ENCODE measurements around the gene OTULIN.

OTULIN gene

DNA sequence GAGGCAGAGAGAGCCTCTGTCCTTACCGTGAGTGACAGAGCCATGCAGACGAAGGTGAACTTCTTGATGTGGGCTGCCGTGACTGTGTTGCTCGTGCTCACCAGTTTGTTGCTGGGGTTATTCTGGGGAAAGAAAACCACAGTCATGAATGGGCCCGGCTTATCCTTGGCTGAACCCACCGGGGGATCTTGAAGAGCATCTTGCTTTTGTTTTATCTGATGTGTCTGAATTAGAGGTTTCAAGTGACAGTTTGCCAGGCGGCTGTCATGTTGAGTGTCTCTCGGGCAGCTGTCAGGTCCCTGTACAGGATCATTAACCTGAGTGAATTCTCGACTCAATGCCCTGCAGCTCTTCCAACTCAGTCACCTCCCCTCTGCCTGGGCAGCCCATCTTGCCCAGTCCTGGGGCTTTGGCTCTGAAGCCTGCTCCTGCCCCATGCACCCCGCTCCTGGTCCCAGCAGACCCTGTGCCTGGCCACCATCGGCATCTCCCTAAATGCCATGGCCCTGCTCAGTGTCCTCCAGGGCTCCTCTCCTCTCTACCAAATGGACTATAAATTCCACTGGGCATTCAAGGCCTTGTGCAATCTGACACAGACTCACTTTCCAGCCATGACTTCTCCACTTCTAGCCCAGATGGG is 77.4 kb downstream of the OTULIN start:
- POLR2A ChIA-PET = no interaction called here

GRCh38 chr5:14742498-14742897 is 78.0 kb downstream of the OTULIN start:
- Histone ChIP-seq H3K27ac (ENCODE audit: extremely low read depth, low read depth, low read length) (no peak overlapping the region), H3K9me3 (ENCODE audit: control insufficient read depth, insufficient read depth, low read depth, low read length) (no peaks in the 10 kb centered on the region), H3K4me1 (ENCODE audit: control insufficient read depth, insufficient read depth, low read length) (no peaks in the 10 kb centered on the region), H3K36me3 (ENCODE audit: control insufficient read depth in 2 of 2, insufficient read depth in 1 of 2, low read length in 2 of 2) (peaks cover 0 to 22% of the 10 kb centered on the region in 2 experiments), H3K4me3 (ENCODE audit: low read depth, low read length) (no peak overlapping the region)
- TF ChIP-seq ZNF473 (tag by site-specific recombination; IDR thresholded peaks at IDR 0.05) (no peak), ZFP69B (tag by site-specific recombination; IDR thresholded peaks at IDR 0.05) (no peak), ZNF514 (tag by site-specific recombination; IDR thresholded peaks at IDR 0.05) (no peak), ZNF843 (tag by site-specific recombination; IDR thresholded peaks at IDR 0.05) (no peak), KLF9 (tag by site-specific recombination; IDR thresholded peaks at IDR 0.05; ENCODE audit: low read depth) (no peak), ZNF16 (tag by site-specific recombination; IDR thresholded peaks at IDR 0.05; ENCODE audit: low read depth) (no peak), ZBTB44 (tag by site-specific recombination; IDR thresholded peaks at IDR 0.05) (no peak), ZNF19 (tag by site-specific recombination; IDR thresholded peaks at IDR 0.05; ENCODE audit: low read depth) (no peak), KLF7 (tag by site-specific recombination; IDR thresholded peaks at IDR 0.05; ENCODE audit: borderline replicate concordance) (no peak), ZNF623 (tag by site-specific recombination; IDR thresholded peaks at IDR 0.05) (no peak), ZNF391 (tag by site-specific recombination; IDR thresholded peaks at IDR 0.05; ENCODE audit: borderline replicate concordance, low read depth) (no peak), FEZF1 (tag by site-specific recombination; IDR thresholded peaks at IDR 0.05) (no peak), ZNF692 (tag by site-specific recombination; IDR thresholded peaks at IDR 0.05) (no peak)
- TF ChIP-seq, protein P1, sequence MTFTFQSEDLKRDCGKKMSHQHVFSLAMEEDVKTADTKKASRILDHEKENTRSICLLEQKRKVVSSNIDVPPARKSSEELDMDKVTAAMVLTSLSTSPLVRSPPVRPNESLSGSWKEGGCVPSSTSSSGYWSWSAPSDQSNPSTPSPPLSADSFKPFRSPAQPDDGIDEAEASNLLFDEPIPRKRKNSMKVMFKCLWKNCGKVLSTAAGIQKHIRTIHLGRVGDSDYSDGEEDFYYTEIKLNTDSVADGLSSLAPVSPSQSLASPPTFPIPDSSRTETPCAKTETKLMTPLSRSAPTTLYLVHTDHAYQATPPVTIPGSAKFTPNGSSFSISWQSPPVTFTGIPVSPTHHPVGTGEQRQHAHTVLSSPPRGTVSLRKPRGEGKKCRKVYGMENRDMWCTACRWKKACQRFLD (tag by site-specific recombination; IDR thresholded peaks at IDR 0.05) = no peak
- TF ChIP-seq, protein P2, sequence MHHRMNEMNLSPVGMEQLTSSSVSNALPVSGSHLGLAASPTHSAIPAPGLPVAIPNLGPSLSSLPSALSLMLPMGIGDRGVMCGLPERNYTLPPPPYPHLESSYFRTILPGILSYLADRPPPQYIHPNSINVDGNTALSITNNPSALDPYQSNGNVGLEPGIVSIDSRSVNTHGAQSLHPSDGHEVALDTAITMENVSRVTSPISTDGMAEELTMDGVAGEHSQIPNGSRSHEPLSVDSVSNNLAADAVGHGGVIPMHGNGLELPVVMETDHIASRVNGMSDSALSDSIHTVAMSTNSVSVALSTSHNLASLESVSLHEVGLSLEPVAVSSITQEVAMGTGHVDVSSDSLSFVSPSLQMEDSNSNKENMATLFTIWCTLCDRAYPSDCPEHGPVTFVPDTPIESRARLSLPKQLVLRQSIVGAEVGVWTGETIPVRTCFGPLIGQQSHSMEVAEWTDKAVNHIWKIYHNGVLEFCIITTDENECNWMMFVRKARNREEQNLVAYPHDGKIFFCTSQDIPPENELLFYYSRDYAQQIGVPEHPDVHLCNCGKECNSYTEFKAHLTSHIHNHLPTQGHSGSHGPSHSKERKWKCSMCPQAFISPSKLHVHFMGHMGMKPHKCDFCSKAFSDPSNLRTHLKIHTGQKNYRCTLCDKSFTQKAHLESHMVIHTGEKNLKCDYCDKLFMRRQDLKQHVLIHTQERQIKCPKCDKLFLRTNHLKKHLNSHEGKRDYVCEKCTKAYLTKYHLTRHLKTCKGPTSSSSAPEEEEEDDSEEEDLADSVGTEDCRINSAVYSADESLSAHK (tag by site-specific recombination; IDR thresholded peaks at IDR 0.05) = no peak
- TF ChIP-seq, protein P3, sequence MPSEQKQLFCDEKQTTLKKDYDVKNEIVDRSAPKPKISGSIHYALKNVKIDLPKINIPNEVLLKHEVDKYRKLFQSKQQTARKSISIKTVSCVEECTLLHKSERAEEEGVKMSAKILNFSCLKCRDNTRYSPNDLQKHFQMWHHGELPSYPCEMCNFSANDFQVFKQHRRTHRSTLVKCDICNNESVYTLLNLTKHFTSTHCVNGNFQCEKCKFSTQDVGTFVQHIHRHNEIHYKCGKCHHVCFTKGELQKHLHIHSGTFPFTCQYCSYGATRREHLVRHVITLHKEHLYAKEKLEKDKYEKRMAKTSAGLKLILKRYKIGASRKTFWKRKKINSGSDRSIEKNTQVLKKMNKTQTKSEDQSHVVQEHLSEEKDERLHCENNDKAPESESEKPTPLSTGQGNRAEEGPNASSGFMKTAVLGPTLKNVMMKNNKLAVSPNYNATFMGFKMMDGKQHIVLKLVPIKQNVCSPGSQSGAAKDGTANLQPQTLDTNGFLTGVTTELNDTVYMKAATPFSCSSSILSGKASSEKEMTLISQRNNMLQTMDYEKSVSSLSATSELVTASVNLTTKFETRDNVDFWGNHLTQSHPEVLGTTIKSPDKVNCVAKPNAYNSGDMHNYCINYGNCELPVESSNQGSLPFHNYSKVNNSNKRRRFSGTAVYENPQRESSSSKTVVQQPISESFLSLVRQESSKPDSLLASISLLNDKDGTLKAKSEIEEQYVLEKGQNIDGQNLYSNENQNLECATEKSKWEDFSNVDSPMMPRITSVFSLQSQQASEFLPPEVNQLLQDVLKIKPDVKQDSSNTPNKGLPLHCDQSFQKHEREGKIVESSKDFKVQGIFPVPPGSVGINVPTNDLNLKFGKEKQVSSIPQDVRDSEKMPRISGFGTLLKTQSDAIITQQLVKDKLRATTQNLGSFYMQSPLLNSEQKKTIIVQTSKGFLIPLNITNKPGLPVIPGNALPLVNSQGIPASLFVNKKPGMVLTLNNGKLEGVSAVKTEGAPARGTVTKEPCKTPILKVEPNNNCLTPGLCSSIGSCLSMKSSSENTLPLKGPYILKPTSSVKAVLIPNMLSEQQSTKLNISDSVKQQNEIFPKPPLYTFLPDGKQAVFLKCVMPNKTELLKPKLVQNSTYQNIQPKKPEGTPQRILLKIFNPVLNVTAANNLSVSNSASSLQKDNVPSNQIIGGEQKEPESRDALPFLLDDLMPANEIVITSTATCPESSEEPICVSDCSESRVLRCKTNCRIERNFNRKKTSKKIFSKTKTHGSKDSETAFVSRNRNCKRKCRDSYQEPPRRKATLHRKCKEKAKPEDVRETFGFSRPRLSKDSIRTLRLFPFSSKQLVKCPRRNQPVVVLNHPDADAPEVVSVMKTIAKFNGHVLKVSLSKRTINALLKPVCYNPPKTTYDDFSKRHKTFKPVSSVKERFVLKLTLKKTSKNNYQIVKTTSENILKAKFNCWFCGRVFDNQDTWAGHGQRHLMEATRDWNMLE (tag by site-specific recombination; conservative IDR thresholded peaks at IDR 0.05; ENCODE audit: low read depth) = no peak
- TF ChIP-seq, protein P4, sequence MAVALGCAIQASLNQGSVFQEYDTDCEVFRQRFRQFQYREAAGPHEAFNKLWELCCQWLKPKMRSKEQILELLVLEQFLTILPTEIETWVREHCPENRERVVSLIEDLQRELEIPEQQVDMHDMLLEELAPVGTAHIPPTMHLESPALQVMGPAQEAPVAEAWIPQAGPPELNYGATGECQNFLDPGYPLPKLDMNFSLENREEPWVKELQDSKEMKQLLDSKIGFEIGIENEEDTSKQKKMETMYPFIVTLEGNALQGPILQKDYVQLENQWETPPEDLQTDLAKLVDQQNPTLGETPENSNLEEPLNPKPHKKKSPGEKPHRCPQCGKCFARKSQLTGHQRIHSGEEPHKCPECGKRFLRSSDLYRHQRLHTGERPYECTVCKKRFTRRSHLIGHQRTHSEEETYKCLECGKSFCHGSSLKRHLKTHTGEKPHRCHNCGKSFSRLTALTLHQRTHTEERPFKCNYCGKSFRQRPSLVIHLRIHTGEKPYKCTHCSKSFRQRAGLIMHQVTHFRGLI (tag by site-specific recombination; IDR thresholded peaks at IDR 0.05) = no peak
- POLR2A ChIA-PET = no interaction called here
- CTCF ChIA-PET = interaction anchor here (0.7 kb wide), 1 partner anchor 261 kb away, joined by 3 read pairs; no protein-coding TSS in a partner anchor

More for the DNA sequence above, 77.4 kb downstream of the OTULIN start:
- TF ChIP-seq, protein P5, sequence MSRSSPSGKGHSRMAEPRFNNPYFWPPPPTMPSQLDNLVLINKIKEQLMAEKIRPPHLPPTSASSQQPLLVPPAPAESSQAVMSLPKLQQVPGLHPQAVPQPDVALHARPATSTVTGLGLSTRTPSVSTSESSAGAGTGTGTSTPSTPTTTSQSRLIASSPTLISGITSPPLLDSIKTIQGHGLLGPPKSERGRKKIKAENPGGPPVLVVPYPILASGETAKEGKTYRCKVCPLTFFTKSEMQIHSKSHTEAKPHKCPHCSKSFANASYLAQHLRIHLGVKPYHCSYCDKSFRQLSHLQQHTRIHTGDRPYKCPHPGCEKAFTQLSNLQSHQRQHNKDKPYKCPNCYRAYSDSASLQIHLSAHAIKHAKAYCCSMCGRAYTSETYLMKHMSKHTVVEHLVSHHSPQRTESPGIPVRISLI (tag by site-specific recombination; IDR thresholded peaks at IDR 0.05) = no peak
- TF ChIP-seq ZNF707 (tag by site-specific recombination; IDR thresholded peaks at IDR 0.05) (peak; percentile 76), ZNF341 (tag by site-specific recombination; IDR thresholded peaks at IDR 0.05; ENCODE audit: low read depth) (0 out of 2 replicates have a peak, but pooled peaks have one; percentile 33)
- CTCF ChIA-PET = interaction anchor here (0.6 to 0.7 kb wide), 2 partner anchors 214 to 262 kb away, joined by 3 read pairs; no protein-coding TSS in a partner anchor
- Histone ChIP-seq H3K4me3 (ENCODE audit: low read depth, low read length) (no peak overlapping the region), H3K4me1 (ENCODE audit: control insufficient read depth, insufficient read depth, low read length) (no peaks in the 10 kb centered on the region), H3K9me3 (ENCODE audit: control insufficient read depth, insufficient read depth, low read depth, low read length) (no peaks in the 10 kb centered on the region), H3K27ac (ENCODE audit: extremely low read depth, low read depth, low read length) (no peak overlapping the region), H3K36me3 (ENCODE audit: control insufficient read depth in 2 of 2, insufficient read depth in 1 of 2, low read length in 2 of 2) (peaks cover 0 to 22% of the 10 kb centered on the region in 2 experiments)
